8988T (cell line): Measurements from ENCODE around the gene COBL.

Experiments used
- DNase-seq: peaks from one replicate; pipeline ENCODE4 v3.0.0; 2011

Gene COBL

GRCh38 chr7:51034521-51035264 is 281.9 kb downstream of the COBL start:
- DNase-seq = no peak

- DNase-seq = no peak
These were observed 282.7 kb downstream of the COBL start for GRCh38 chr7:51033727-51034520.

- DNase-seq = no peak
These were observed 284.7 kb downstream of the COBL start for GRCh38 chr7:51031791-51032515.

GRCh38 chr7:51031216-51031615 is 285.4 kb downstream of the COBL start:
- no peak for DNase-seq

GRCh38 chr7:51029701-51030191 is 286.9 kb downstream of the COBL start:
- DNase-seq = no peak

- no peak for DNase-seq
These were observed 287.5 kb downstream of the COBL start for GRCh38 chr7:51029131-51029530.

GRCh38 chr7:51027935-51028830 is 288.4 kb downstream of the COBL start:
- no peak for DNase-seq

- DNase-seq = no peak
These were observed 289.3 kb downstream of the COBL start for GRCh38 chr7:51027106-51027934.

GRCh38 chr7:51026341-51026740 is 290.3 kb downstream of the COBL start:
- no peak for DNase-seq

- DNase-seq = no peak
These were observed 290.9 kb downstream of the COBL start for GRCh38 chr7:51025668-51026067.

- DNase-seq = no peak
These were observed 291.7 kb downstream of the COBL start for GRCh38 chr7:51024867-51025266.

GRCh38 chr7:51023547-51023946 is 293.1 kb downstream of the COBL start:
- no peak for DNase-seq

- DNase-seq = no peak
These were observed 293.8 kb downstream of the COBL start for GRCh38 chr7:51022821-51023220.

GRCh38 chr7:51021906-51022570 is 294.6 kb downstream of the COBL start:
- DNase-seq = no peak

GRCh38 chr7:51020944-51021343 is 295.7 kb downstream of the COBL start:
- DNase-seq = no peak

GRCh38 chr7:51019891-51020870 is 296.4 kb downstream of the COBL start:
- DNase-seq = no peak

- DNase-seq = no peak
These were observed 297.3 kb downstream of the COBL start for GRCh38 chr7:51019191-51019844.

- DNase-seq = no peak
These were observed 298.8 kb downstream of the COBL start for GRCh38 chr7:51017576-51018535.
